Right cardiac atrium (tissue), 5 donors: Measurements from ENCODE around the gene TIMMDC1. TPM values are rescaled to one million over a fixed set of nuclear protein-coding genes. Genes with fewer than 3 reads are reported as not detected.

Source experiments
- ATAC-seq, 2 donors: fragments of 200-7000 bp; cut with Tn5 transposase; one replicate each; pipeline versions ENCODE4 v1.8.0 to v1.9.1; 2020; ENCODE audit warnings: moderate library complexity in 2 of 2, mild to moderate bottlenecking in 1 of 2
- DNase-seq, 3 donors: peaks; one replicate each; pipeline ENCODE4 v3.0.0-alpha.2; 2020
- H3K27ac ChIP-seq: one replicate; pipeline ENCODE4 v1.5.1; 2013; ENCODE audit warnings: mild to moderate bottlenecking, low read length, control low read depth, moderate library complexity
- H3K27me3 ChIP-seq: one replicate; pipeline ENCODE4 v1.6.1; 2013; ENCODE audit not compliant: control insufficient read depth, insufficient read depth
- H3K4me1 ChIP-seq: one replicate; pipeline ENCODE4 v1.6.1; 2013; ENCODE audit warnings: low read length; ENCODE audit not compliant: control insufficient read depth, insufficient read depth
- H3K4me3 ChIP-seq: one replicate; pipeline ENCODE4 v1.5.1; 2013; ENCODE audit warnings: low read length, control low read depth
- H3K9me3 ChIP-seq: one replicate; pipeline ENCODE4 v1.6.1; 2013; ENCODE audit warnings: low read length; ENCODE audit not compliant: control insufficient read depth
- WGBS: extraction: QIAGEN DNeasy Blood & Tissue Kit; methylation state at CpG from one replicate; pipeline ENCODE4 v1.1.7; 2013; 5-methylcytosine and 5-hydroxymethylcytosine counted together
- intact Hi-C, 4 donors: fragments of 100-400 bp; cut with DNase I; formaldehyde crosslinking; loops; one replicate each; pipeline versions ENCODE4 v1.11.0 to v1.14.0; 2022 to 2023
- long read RNA-seq, 4 donors: library from polyadenylated mRNA; unstranded; transcript quantifications; one replicate each; pipeline ENCODE4 v2.0.0, GENCODE V29; 2020 to 2021
- polyA plus RNA-seq: library from polyadenylated mRNA; stranded (reverse); fragments of 200-250 nt; gene quantifications from one replicate; pipeline ENCODE4 v1.2.3, GENCODE V29; 2013
- total RNA-seq, 4 donors: library from RNA; stranded (reverse); fragmentation: NEBNext Ultra II Directional; extraction: Animal tissue kit (Norgen Biotek cat#: 25700); gene quantifications; one replicate each; pipeline ENCODE4 v1.2.1, GENCODE V29; 2021
- donor health status: healthy with polysubstance abuse.
- donor health status: DM: no; HTN: yes; CAD: no.
- donor health status: DM: no; HTN: no; CAD: no.
- donor health status: DM: no; HTN: yes; CAD: no; lungs with severe emphysema.
- donor health status: DM: yes; HTN: yes; CAD: no.

The TIMMDC1 gene
- total RNA-seq (100 to 1,000 TPM; 205 to 254 (median 232) TPM), polyA plus RNA-seq (146 TPM)
- long read RNA-seq, donor 1, transcript TIMMDC1-208 (7 exons, 2,394 nt): major isoform, 143 of 159 reads
- long read RNA-seq, donor 1, partial matches to known transcripts: 5 of 159 reads
- long read RNA-seq, donor 1, other reads (novel, unspliced or antisense): 9 of 159 reads
- long read RNA-seq, donor 2, transcript TIMMDC1-208 (7 exons, 2,394 nt): major isoform, 68 of 78 reads
- long read RNA-seq, donor 2, partial matches to known transcripts: 1 of 78 reads
- long read RNA-seq, donor 2, other reads (novel, unspliced or antisense): 9 of 78 reads
- long read RNA-seq, donor 3, transcript TIMMDC1-208 (7 exons, 2,394 nt): major isoform, 288 of 334 reads
- long read RNA-seq, donor 3, partial matches to known transcripts: 18 of 334 reads
- long read RNA-seq, donor 3, other reads (novel, unspliced or antisense): 25 of 334 reads
- long read RNA-seq, donor 4, transcript TIMMDC1-208 (7 exons, 2,394 nt): major isoform, 79 of 94 reads
- long read RNA-seq, donor 4, partial matches to known transcripts: 4 of 94 reads
- long read RNA-seq, donor 4, other reads (novel, unspliced or antisense): 9 of 94 reads

GRCh38 chr3:119498186-119499011 is at the start of gene TIMMDC1:
TSS of gene TIMMDC1 (plus strand) at chr3:119498547. CDS start at chr3:119498734, 187 bp downstream.
- WGBS: under 1% methylated on average over 58 of the region's 58 CpGs
- ATAC-seq: peak; percentile 99 to 100
- intact Hi-C loops: no loop called here

GRCh38 chr3:119453822-119454221 is 44.5 kb upstream of the TIMMDC1 start:
- H3K27ac ChIP-seq: no peak overlapping the region
- no peak overlapping the region for H3K4me3 ChIP-seq
- ATAC-seq (no peak), DNase-seq (no peak)
- H3K27me3 ChIP-seq: no peaks in the 10 kb centered on the region
- intact Hi-C loops: no loop called here
- H3K9me3 ChIP-seq: no peaks in the 10 kb centered on the region
- 49% methylated on average over 1 of the region's 1 CpG for WGBS
- H3K4me1 ChIP-seq: no peaks in the 10 kb centered on the region

More at GRCh38 chr3:119498186-119499011, at the start of gene TIMMDC1:
- H3K9me3 ChIP-seq: no peaks in the 10 kb centered on the region
- H3K27me3 ChIP-seq: no peaks in the 10 kb centered on the region
- DNase-seq: peak; percentile 97 to 98 (median 98)
- peaks cover 3% of the 10 kb centered on the region for H3K4me1 ChIP-seq
- H3K4me3 ChIP-seq: peak within 1 kb of the TSS; percentile 87
- H3K27ac ChIP-seq: peak within 1 kb of the TSS; percentile 66

- H3K27me3 ChIP-seq: no peaks in the 10 kb centered on the region
- H3K4me1 ChIP-seq: no peaks in the 10 kb centered on the region
- ATAC-seq (no peak), DNase-seq (no peak)
- 93% methylated on average over 1 of the region's 1 CpG for WGBS
- H3K9me3 ChIP-seq: no peaks in the 10 kb centered on the region
- no peak overlapping the region for H3K27ac ChIP-seq
- intact Hi-C loops: no loop called here
- no peak overlapping the region for H3K4me3 ChIP-seq
Measured at GRCh38 chr3:119456469-119456868, 41.9 kb upstream of the TIMMDC1 start.

- no peak overlapping the region for H3K4me3 ChIP-seq
- peaks cover 2% of the 10 kb centered on the region for H3K4me1 ChIP-seq
- H3K27me3 ChIP-seq: no peaks in the 10 kb centered on the region
- DNase-seq (no peak), ATAC-seq (peak; percentile 14 to 57)
- peak overlapping the region; percentile 45 for H3K27ac ChIP-seq
- WGBS: 93% methylated on average over 4 of the region's 4 CpGs
- intact Hi-C loops: no loop called here
- H3K9me3 ChIP-seq: no peaks in the 10 kb centered on the region
Measured at GRCh38 chr3:119457246-119457645, 41.1 kb upstream of the TIMMDC1 start.

- Histone ChIP-seq H3K4me1 (peaks cover 5% of the 10 kb centered on the region), H3K4me3 (peak within 1 kb of the TSS; percentile 81), H3K9me3 (no peaks in the 10 kb centered on the region), H3K27ac (peak within 1 kb of the TSS; percentile 81), H3K27me3 (no peaks in the 10 kb centered on the region)
- DNase-seq (peak; percentile 100), ATAC-seq (peak; percentile 98 to 99)
- intact Hi-C loops: loop anchor here in 2 of 4 donors (10.0 kb wide), 2 partner anchors 169 to 189 kb away; partner anchors contain the start of gene ARHGAP31 (in 1 of the 2)
- WGBS: 5% methylated on average over 51 of the region's 51 CpGs
Measured at GRCh38 chr3:119463171-119464169, 34.9 kb upstream of the TIMMDC1 start, which contains the start of gene TMEM39A. TSS of gene TMEM39A (minus strand) at chr3:119463615. CDS start at chr3:119462074, 1,541 bp downstream.

GRCh38 chr3:119468041-119468440 is 30.3 kb upstream of the TIMMDC1 start:
- WGBS: 87% methylated on average over 2 of the region's 2 CpGs
- Histone ChIP-seq H3K9me3 (no peaks in the 10 kb centered on the region), H3K27ac (peak overlapping the region; percentile 73), H3K4me3 (no peak overlapping the region), H3K27me3 (no peaks in the 10 kb centered on the region), H3K4me1 (peaks cover 4% of the 10 kb centered on the region)
- intact Hi-C loops: loop anchor here in 2 of 4 donors (10.0 kb wide), 2 partner anchors 173 to 193 kb away; partner anchors contain the start of gene ARHGAP31 (in 1 of the 2)
- ATAC-seq: no peak
- no peak for DNase-seq

- H3K4me1 ChIP-seq: peaks cover 4% of the 10 kb centered on the region
- H3K27me3 ChIP-seq: no peaks in the 10 kb centered on the region
- H3K4me3 ChIP-seq: peak overlapping the region; percentile 93
- DNase-seq (no peak), ATAC-seq (peak in 1 of 2 donors; percentile 11)
- H3K9me3 ChIP-seq: no peaks in the 10 kb centered on the region
- H3K27ac ChIP-seq: peak overlapping the region; percentile 34
- WGBS: 12% methylated on average over 16 of the region's 16 CpGs
- intact Hi-C loops: loop anchor here in 2 of 4 donors (10.0 kb wide), 2 partner anchors 175 to 195 kb away; partner anchors contain the start of gene ARHGAP31 (in 1 of the 2)
Measured at GRCh38 chr3:119469418-119470189, 28.7 kb upstream of the TIMMDC1 start.

- DNase-seq: no peak
- Histone ChIP-seq H3K27ac (no peak overlapping the region), H3K27me3 (no peaks in the 10 kb centered on the region), H3K9me3 (no peaks in the 10 kb centered on the region), H3K4me1 (peaks cover 4% of the 10 kb centered on the region), H3K4me3 (no peak overlapping the region)
- no peak for ATAC-seq
- intact Hi-C loops: no loop called here
- 97% methylated on average over 6 of the region's 6 CpGs for WGBS
Measured at GRCh38 chr3:119470866-119471265, 27.5 kb upstream of the TIMMDC1 start.

GRCh38 chr3:119481079-119481478 is 17.3 kb upstream of the TIMMDC1 start:
- DNase-seq (no peak), ATAC-seq (no peak)
- Histone ChIP-seq H3K27ac (no peak overlapping the region), H3K4me3 (no peak overlapping the region), H3K9me3 (no peaks in the 10 kb centered on the region), H3K4me1 (no peaks in the 10 kb centered on the region), H3K27me3 (no peaks in the 10 kb centered on the region)
- intact Hi-C loops: no loop called here
- 96% methylated on average over 2 of the region's 2 CpGs for WGBS
